Fibroblast of skin of left quadriceps (primary cell): ENCODE measurements around the gene PROZ.
"Not testable (repeated sequence)": the region's sequence is repeated elsewhere in the genome, so short reads cannot be mapped to it uniquely, and the experiment has no call there.

Experiments
- DNase-seq, 2 experiments: peaks; one replicate each; pipeline ENCODE4 v3.0.0-alpha.2; 2013; ENCODE audit warnings: low read depth in 2 of 2

The PROZ gene

GRCh38 chr13:113157929-113158747 lies at the start of gene PROZ:
TSS of gene PROZ (plus strand) at chr13:113158648. CDS start at chr13:113158661, 13 bp downstream.
- DNase-seq: no peak

GRCh38 chr13:113109151-113110047 lies 49.0 kb upstream of the PROZ start:
- no peak for DNase-seq

- DNase-seq: no peak
Measured at GRCh38 chr13:113110048-113110851, 48.2 kb upstream of the PROZ start.

GRCh38 chr13:113110852-113111315 lies 47.6 kb upstream of the PROZ start:
- no peak for DNase-seq

- not testable (repeated sequence) for DNase-seq
Measured at GRCh38 chr13:113111821-113112220, 46.6 kb upstream of the PROZ start.

GRCh38 chr13:113112475-113112874 lies 46.0 kb upstream of the PROZ start:
- DNase-seq: not testable (repeated sequence)

- no peak for DNase-seq
Measured at GRCh38 chr13:113112893-113113845, 45.3 kb upstream of the PROZ start.

- no peak for DNase-seq
Measured at GRCh38 chr13:113113846-113114271, 44.6 kb upstream of the PROZ start.

GRCh38 chr13:113114511-113115362 lies 43.7 kb upstream of the PROZ start:
- no peak for DNase-seq

- no peak for DNase-seq
Measured at GRCh38 chr13:113115363-113116205, 42.9 kb upstream of the PROZ start.

GRCh38 chr13:113116206-113116800 lies 42.1 kb upstream of the PROZ start:
- no peak for DNase-seq

- no peak for DNase-seq
Measured at GRCh38 chr13:113116871-113117271, 41.6 kb upstream of the PROZ start.

- no peak for DNase-seq
Measured at GRCh38 chr13:113117335-113117872, 41.0 kb upstream of the PROZ start.

GRCh38 chr13:113117911-113118260 lies 40.6 kb upstream of the PROZ start:
- no peak for DNase-seq

- DNase-seq: no peak
Measured at GRCh38 chr13:113118261-113119021, 40.0 kb upstream of the PROZ start.

- DNase-seq: no peak
Measured at GRCh38 chr13:113119166-113119821, 39.2 kb upstream of the PROZ start.

GRCh38 chr13:113119822-113120189 lies 38.6 kb upstream of the PROZ start:
- DNase-seq: no peak
